Epithelial cell of esophagus (primary cell): ENCODE measurements around the gene ZNF780B.

ENCODE experiments used
- DNase-seq: peaks from one replicate; pipeline ENCODE4 v3.0.0; 2010; ENCODE audit warnings: low read depth
- H3K4me3 ChIP-seq: 2 replicates; pipeline ENCODE4 v1.5.1; 2011; ENCODE audit warnings: mild to moderate bottlenecking, low read length, control low read depth
- TF ChIP-seq, protein P1 (sequence below): IDR thresholded peaks from 2 replicates; pipeline ENCODE4 v1.5.1; 2011; ENCODE audit warnings: low read depth, mild to moderate bottlenecking, low read length, control low read depth, inconsistent platforms; ENCODE audit not compliant: insufficient read depth; ENCODE audit errors: missing control alignments

ZNF780B gene

DNA sequence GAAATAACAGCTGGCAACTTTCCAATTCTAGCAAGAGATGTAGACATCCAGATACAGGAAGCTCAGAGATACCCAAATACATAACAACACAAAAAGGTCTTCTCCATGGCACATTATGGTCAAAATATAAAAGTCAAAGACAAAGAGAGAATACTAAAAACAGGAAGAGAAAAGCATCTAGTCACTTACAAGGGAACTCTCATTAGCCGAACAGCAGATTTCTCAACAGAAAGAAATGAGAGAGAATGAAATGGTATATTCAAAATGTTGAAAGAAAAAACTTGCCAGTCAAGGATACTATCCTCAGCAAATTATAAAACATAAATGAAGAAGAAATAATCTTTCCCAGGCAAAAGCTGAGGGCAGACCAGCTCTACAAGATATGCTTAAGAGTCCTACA lies 22.3 kb upstream of the ZNF780B start:
- H3K4me3 ChIP-seq = no peak overlapping the region
- TF ChIP-seq, protein P1, sequence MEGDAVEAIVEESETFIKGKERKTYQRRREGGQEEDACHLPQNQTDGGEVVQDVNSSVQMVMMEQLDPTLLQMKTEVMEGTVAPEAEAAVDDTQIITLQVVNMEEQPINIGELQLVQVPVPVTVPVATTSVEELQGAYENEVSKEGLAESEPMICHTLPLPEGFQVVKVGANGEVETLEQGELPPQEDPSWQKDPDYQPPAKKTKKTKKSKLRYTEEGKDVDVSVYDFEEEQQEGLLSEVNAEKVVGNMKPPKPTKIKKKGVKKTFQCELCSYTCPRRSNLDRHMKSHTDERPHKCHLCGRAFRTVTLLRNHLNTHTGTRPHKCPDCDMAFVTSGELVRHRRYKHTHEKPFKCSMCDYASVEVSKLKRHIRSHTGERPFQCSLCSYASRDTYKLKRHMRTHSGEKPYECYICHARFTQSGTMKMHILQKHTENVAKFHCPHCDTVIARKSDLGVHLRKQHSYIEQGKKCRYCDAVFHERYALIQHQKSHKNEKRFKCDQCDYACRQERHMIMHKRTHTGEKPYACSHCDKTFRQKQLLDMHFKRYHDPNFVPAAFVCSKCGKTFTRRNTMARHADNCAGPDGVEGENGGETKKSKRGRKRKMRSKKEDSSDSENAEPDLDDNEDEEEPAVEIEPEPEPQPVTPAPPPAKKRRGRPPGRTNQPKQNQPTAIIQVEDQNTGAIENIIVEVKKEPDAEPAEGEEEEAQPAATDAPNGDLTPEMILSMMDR = no peak
- DNase-seq = no peak

DNA sequence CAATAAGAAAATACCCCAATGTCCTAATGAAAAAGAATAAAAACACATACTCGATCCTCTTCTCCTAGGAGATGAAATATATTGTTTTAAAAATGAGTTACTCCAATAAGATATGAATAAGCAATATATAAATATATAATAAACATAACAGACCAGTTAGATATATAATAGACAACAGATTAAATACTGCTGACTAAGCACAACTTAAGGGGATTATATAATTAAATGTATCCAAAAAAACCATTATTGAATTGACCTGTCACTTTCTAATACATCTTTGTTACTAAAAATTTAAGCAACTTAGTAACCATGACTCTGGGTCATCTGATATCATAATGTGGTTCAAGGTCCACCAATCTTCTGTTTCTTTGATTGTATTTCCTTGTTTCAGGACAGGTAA lies 14.0 kb upstream of the ZNF780B start:
- TF ChIP-seq, protein P1 = no peak
- DNase-seq = no peak
- no peak overlapping the region for H3K4me3 ChIP-seq

DNA sequence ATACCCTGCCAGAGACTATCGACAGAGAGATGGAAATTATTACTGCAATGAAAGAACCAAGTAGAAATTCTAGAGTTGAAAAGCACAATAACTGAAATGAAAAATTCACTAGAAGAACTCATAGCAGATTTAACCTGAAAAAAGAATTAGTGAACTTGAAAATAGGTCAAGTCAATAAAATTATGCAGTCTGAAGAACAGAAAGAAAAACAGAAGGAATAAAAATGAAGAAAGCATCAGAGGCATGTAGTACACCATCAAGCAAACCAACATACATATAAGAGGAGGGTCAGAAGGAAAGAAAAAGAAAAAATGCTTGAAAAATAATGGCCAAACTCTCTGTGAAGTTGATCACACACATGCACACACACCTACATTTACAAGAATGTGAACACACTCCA lies 3.6 kb upstream of the ZNF780B start:
- TF ChIP-seq, protein P1 = no peak
- DNase-seq = no peak
- no peak overlapping the region for H3K4me3 ChIP-seq

DNA sequence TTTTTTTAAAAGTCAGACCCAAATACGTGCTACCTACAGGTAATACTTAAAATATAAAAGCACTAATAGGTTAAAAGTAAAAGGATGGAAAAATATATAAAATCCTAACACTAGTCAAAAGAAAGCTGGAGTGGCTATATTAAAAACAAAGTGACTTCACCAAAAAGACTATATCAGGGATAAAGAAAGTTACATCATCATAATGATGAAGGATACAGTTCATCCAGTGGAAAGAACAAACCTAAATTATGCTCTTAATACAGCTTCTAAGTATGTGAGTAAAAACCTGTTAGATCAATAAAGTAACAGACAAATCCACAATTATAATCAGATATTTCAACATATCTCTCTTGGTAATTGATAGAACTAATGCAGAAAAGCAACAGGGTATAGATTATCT lies 1.1 kb upstream of the ZNF780B start:
- no peak for DNase-seq
- H3K4me3 ChIP-seq = no peak overlapping the region
- TF ChIP-seq, protein P1 = no peak

DNA sequence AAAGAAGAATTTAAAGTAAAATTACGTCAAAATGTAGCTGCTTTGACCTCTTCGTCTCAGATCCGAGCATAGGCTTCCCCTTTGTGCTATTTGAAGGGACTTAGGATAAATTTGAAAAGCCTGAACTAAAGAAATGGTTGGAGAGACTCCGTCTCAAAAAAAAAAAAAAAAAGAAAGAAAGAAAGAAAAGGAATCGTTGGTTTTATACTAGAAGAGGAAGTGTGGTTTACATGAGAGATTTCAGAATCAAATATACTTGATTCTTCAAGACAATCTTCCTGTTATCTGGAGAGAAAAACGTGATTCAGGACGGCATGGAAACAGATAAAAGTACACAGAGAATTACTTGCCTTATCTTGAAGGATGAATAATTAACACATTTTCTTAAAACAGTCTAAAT lies 474 bp upstream of the ZNF780B start:
- no peak for DNase-seq
- TF ChIP-seq, protein P1 = no peak
- H3K4me3 ChIP-seq = peak overlapping the region; percentile 81

DNA sequence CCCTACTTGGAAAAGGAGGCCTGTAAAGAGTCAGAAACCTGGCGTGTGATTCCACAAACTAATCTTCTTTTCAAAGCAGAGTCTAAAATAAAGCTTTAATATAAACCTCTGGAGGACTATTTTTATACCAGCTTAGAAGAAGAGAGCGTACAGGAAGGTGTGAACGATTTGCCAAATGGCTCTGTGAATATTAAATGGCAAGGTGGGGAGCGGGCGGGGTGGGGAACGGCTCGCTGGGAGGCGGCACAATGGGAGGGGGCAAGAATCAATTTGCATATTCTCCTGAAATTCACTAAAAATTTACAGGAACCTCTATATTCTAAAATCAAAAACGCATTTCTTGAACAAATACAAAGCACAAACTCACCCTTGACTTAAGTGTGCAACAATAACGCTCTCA lies 982 bp downstream of the ZNF780B start:
- TF ChIP-seq, protein P1 = no peak
- no peak for DNase-seq
- H3K4me3 ChIP-seq = peak overlapping the region; percentile 81

DNA sequence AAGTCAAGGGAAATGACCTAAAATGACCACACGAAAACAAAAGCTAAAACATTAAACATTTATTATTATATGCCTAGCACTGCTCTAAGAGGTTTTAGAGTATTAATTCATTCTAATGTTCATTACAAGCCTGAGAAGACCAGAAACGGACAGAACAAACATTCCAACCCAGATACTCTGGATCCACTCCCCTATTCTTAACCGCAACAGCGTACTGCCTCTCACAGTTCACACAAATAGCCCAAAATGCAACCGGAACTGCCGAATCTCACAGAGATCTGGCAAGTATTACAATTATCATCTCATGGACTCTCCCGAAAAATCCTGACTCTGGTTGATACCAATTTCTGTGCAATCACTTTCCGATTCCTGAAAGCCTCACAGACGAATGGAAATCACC lies 1.4 kb downstream of the ZNF780B start:
- DNase-seq = no peak
- H3K4me3 ChIP-seq = no peak overlapping the region
- TF ChIP-seq, protein P1 = no peak
